Chondrocyte (in vitro differentiated cells): ENCODE results near the gene ZC3H18. TPM values are rescaled to one million over a fixed set of nuclear protein-coding genes. Genes with fewer than 3 reads are reported as not detected.

Experiments used
- DNase-seq: peaks from one replicate; pipeline ENCODE4 v3.0.0; 2021; ENCODE audit warnings: mixed read lengths, low spot score
- H3K27ac Mint-ChIP-seq: one replicate; pipeline ENCODE4 v1.8.0; 2021; ENCODE audit warnings: mild to moderate bottlenecking, moderate library complexity, mixed read lengths; ENCODE audit not compliant: unreplicated experiment
- H3K27me3 Mint-ChIP-seq: 2 replicates; pipeline ENCODE4 v1.8.0; 2021; ENCODE audit warnings: low read depth, mixed read lengths
- H3K36me3 Mint-ChIP-seq: 2 replicates; pipeline ENCODE4 v1.8.0; 2021; ENCODE audit warnings: low read depth, mixed read lengths
- H3K4me1 Mint-ChIP-seq: 2 replicates; pipeline ENCODE4 v1.8.0; 2021; ENCODE audit warnings: low read depth, mild to moderate bottlenecking, mixed read lengths
- H3K4me3 Mint-ChIP-seq: one replicate; pipeline ENCODE4 v1.8.0; 2021; ENCODE audit warnings: mild to moderate bottlenecking, moderate library complexity, mixed read lengths; ENCODE audit not compliant: unreplicated experiment
- H3K9me3 Mint-ChIP-seq: 2 replicates; pipeline ENCODE4 v1.8.0; 2021; ENCODE audit warnings: low read depth, mixed read lengths
- CTCF ChIP-seq: fragments of 200-600 bp; sonication (generic); IDR thresholded peaks from 2 replicates; pipeline ENCODE4 v1.5.0; 2021; ENCODE audit warnings: antibody characterized with exemption, mild to moderate bottlenecking, moderate library complexity
- total RNA-seq: library from RNA; stranded (reverse); gene quantifications from 3 replicates; pipeline ENCODE4 v1.2.1, GENCODE V29; 2021

The ZC3H18 gene
- total RNA-seq, 1 donor from 2014 or later: 36.7 TPM

- H3K36me3 Mint-ChIP-seq: no peaks in the 10 kb centered on the region
- no peaks in the 10 kb centered on the region for H3K9me3 Mint-ChIP-seq
- H3K4me1 Mint-ChIP-seq: peaks cover 9% of the 10 kb centered on the region
- H3K27me3 Mint-ChIP-seq: no peaks in the 10 kb centered on the region
- H3K4me3 Mint-ChIP-seq: no peak overlapping the region
- no peak for DNase-seq
- no peak for TF ChIP-seq CTCF
- no peak overlapping the region for H3K27ac Mint-ChIP-seq
Measured at GRCh38 chr16:88645941-88646340, 75.7 kb downstream of the ZC3H18 start.

- Mint-ChIP-seq H3K4me1 (peaks cover 15% of the 10 kb centered on the region), H3K4me3 (no peak overlapping the region), H3K9me3 (no peaks in the 10 kb centered on the region), H3K27ac (no peak overlapping the region), H3K27me3 (no peaks in the 10 kb centered on the region), H3K36me3 (no peaks in the 10 kb centered on the region)
- no peak for DNase-seq
- no peak for TF ChIP-seq CTCF
Measured at GRCh38 chr16:88646345-88647034, 76.3 kb downstream of the ZC3H18 start.

- Mint-ChIP-seq H3K4me3 (no peak overlapping the region), H3K27ac (no peak overlapping the region), H3K9me3 (no peaks in the 10 kb centered on the region), H3K4me1 (peaks cover 15% of the 10 kb centered on the region), H3K27me3 (no peaks in the 10 kb centered on the region), H3K36me3 (no peaks in the 10 kb centered on the region)
- TF ChIP-seq CTCF: no peak
- DNase-seq: no peak
Measured at GRCh38 chr16:88647178-88648070, 77.2 kb downstream of the ZC3H18 start.

- no peak for DNase-seq
- H3K27me3 Mint-ChIP-seq: no peaks in the 10 kb centered on the region
- peaks cover 15% of the 10 kb centered on the region for H3K4me1 Mint-ChIP-seq
- H3K36me3 Mint-ChIP-seq: peaks cover 2% of the 10 kb centered on the region
- no peak overlapping the region for H3K4me3 Mint-ChIP-seq
- peak overlapping the region; percentile 27 for H3K27ac Mint-ChIP-seq
- TF ChIP-seq CTCF: no peak
- H3K9me3 Mint-ChIP-seq: no peaks in the 10 kb centered on the region
Measured at GRCh38 chr16:88649195-88649923, 79.2 kb downstream of the ZC3H18 start.
